ENCODE results near the gene VPS35L. TPM values are rescaled to one million over a fixed set of nuclear protein-coding genes. Genes with fewer than 3 reads are reported as not detected.

The VPS35L gene
- total and polyA plus RNA-seq, 2 of the 13 experiments (the other 11 are each of a cell fraction or from before 2014, with no cell fraction given), result 1.4 to 1.6 TPM

GRCh38 chr16:19542138-19542821 is 13.2 kb upstream of the VPS35L start (continued):
- TF ChIP-seq ZNF3 (CRISPR knock-in tag; IDR thresholded peaks at IDR 0.05) (no peak), ZNF570 (CRISPR knock-in tag; IDR thresholded peaks at IDR 0.05; ENCODE audit: borderline replicate concordance) (no peak), ZNF598 (CRISPR knock-in tag; IDR thresholded peaks at IDR 0.05; ENCODE audit: borderline replicate concordance) (no peak), ZSCAN12 (CRISPR knock-in tag; IDR thresholded peaks at IDR 0.05) (no peak), MZF1 (CRISPR knock-in tag; IDR thresholded peaks at IDR 0.05; ENCODE audit: borderline replicate concordance) (no peak), AHR (CRISPR knock-in tag; IDR thresholded peaks at IDR 0.05) (no peak), PPARG (CRISPR knock-in tag; conservative IDR thresholded peaks at IDR 0.05) (peak; percentile 87), TBP (CRISPR knock-in tag; IDR thresholded peaks at IDR 0.05) (no peak), GMEB2 (CRISPR knock-in tag; IDR thresholded peaks at IDR 0.05; ENCODE audit: low read depth) (no peak; the same call in 1 of the 2 replicates), ZNF264 (CRISPR knock-in tag; IDR thresholded peaks at IDR 0.05) (peak; percentile 58; the same call in 1 of the 2 replicates), NR1H2 (CRISPR knock-in tag; IDR thresholded peaks at IDR 0.05; ENCODE audit: borderline replicate concordance, low read depth) (no peak), SNRNP70 (IDR thresholded peaks at IDR 0.05; ENCODE audit: low read depth, low read length) (no peak), TBX2 (CRISPR knock-in tag; IDR thresholded peaks at IDR 0.05; ENCODE audit: borderline replicate concordance) (peak; percentile 92), SMAD3 (CRISPR knock-in tag; IDR thresholded peaks at IDR 0.05) (peak; percentile 81; the same call in 1 of the 2 replicates), POLR2AphosphoS5 (IDR thresholded peaks at IDR 0.05; ENCODE audit: low read depth, low read length) (no peak), ZNF253 (CRISPR knock-in tag; IDR thresholded peaks at IDR 0.05; ENCODE audit: borderline replicate concordance) (no peak), JUNB (CRISPR knock-in tag; IDR thresholded peaks at IDR 0.05; ENCODE audit: borderline replicate concordance) (peak; percentile 77; the same call in 1 of the 2 replicates), ZBTB39 (CRISPR knock-in tag; IDR thresholded peaks at IDR 0.05) (no peak), ZBTB38 (CRISPR knock-in tag; IDR thresholded peaks at IDR 0.05) (no peak), ZNF547 (CRISPR knock-in tag; IDR thresholded peaks at IDR 0.05) (no peak), GABPB1 (CRISPR knock-in tag; IDR thresholded peaks at IDR 0.05) (peak; percentile 54), KAT8 (CRISPR knock-in tag; IDR thresholded peaks at IDR 0.05) (peak; percentile 86), ARNT2 (CRISPR knock-in tag; IDR thresholded peaks at IDR 0.05; ENCODE audit: low read depth) (no peak), MAFG (CRISPR knock-in tag; IDR thresholded peaks at IDR 0.05) (no peak), ELF1 (CRISPR knock-in tag; IDR thresholded peaks at IDR 0.05) (peak; percentile 37; the same call in 1 of the 2 replicates), KAT7 (CRISPR knock-in tag; IDR thresholded peaks at IDR 0.05; ENCODE audit: borderline replicate concordance) (peak; percentile 86; the same call in 1 of the 2 replicates), CBFB (CRISPR knock-in tag; IDR thresholded peaks at IDR 0.05) (no peak), IRF1 (CRISPR knock-in tag; IDR thresholded peaks at IDR 0.05; ENCODE audit: low read depth) (no peak), ZNF20 (CRISPR knock-in tag; IDR thresholded peaks at IDR 0.05) (no peak)

Measured in HepG2 (cell line).